Motor neuron (in vitro differentiated cells): ENCODE results near the gene SDC1. TPM values are rescaled to one million over a fixed set of nuclear protein-coding genes. Genes with fewer than 3 reads are reported as not detected.

Source experiments
- ATAC-seq, 8 experiments: fragments of 200-7000 bp; cut with Tn5 transposase; replicated peaks in 6 of 8; 2 replicates each; pipeline ENCODE4 v1.8.0; 2021; ENCODE audit warnings: mild to moderate bottlenecking in 8 of 8, moderate library complexity in 8 of 8
- H3K27ac ChIP-seq, 2 donors: fragments of 250-450 bp; sonication (Bioruptor Pico); 2 replicates each; pipeline ENCODE4 v1.9.0; 2021; ENCODE audit warnings: antibody characterized with exemption in 2 of 2, mild to moderate bottlenecking in 2 of 2, moderate library complexity in 1 of 2
- H3K4me1 ChIP-seq, 2 donors: fragments of 250-450 bp; sonication (Bioruptor Pico); replicated peaks in 1 of 2; 2 replicates each; pipeline ENCODE4 v1.6.1; 2021; ENCODE audit warnings: antibody characterized with exemption in 2 of 2, mild to moderate bottlenecking in 2 of 2, moderate library complexity in 1 of 2
- H3K4me3 ChIP-seq, 5 donors: fragments of 250-450 bp; sonication (Bioruptor Pico); 2 replicates each; pipeline ENCODE4 v1.9.0; 2021; ENCODE audit warnings: antibody characterized with exemption in 5 of 5, mild to moderate bottlenecking in 5 of 5, moderate library complexity in 4 of 5
- WGBS, 10 experiments: fragments of 450-650 bp; shearing (Covaris generic); methylation state at CpG; one replicate each; pipeline ENCODE4 v1.0.0; 2022; 5-methylcytosine and 5-hydroxymethylcytosine counted together
- in situ Hi-C, 9 experiments: fragments of 400-800 bp; cut with MboI; loops; one replicate each; pipeline ENCODE4 v1.15.0; 2021; ENCODE audit warnings: low sequenced_read_pairs in 9 of 9, low pct_unique_long_range_greater_than_20kb in 2 of 9; ENCODE audit not compliant: unreplicated experiment in 9 of 9
- total RNA-seq, 8 experiments: library from RNA; unstranded; fragments of 300-600 nt; gene quantifications; 2 replicates each; pipeline versions ENCODE4 v1.2.3 to v1.2.4, GENCODE V29; 2022

The SDC1 gene
- total RNA-seq, 8 experiments from 2014 or later = 1.7 to 26.2 (median 8.1) TPM

DNA sequence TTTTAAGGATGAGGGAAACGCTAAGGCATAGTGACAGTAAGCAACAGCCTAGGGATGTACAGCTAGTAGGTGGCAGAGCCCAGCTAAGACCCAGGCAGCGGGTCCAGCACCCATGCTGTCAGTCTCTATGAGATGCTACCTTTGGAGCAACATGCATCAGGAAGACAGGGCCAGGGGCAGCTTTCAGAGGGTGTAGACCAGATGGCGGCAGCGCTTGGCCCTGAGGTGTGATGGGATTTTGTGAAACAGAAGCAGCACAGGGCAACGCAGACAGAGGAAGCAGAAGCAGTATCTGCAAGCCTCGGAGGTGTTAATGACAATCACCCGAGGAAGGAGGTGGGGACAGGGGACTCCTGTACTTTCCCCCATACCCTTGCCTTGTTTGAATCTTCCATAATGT, 43.2 kb downstream of the SDC1 start:
- in situ Hi-C loops = no loop called here
- no peak overlapping the region for H3K4me3 ChIP-seq
- 40 to 100% (median 77%) methylated on average over 1 to 5 of the region's 7 CpGs; no CpG with 5 or more reads in 2 of the 10 experiments for WGBS, 10 experiments
- no peak for ATAC-seq
- peaks cover 9 to 23% of the 10 kb centered on the region in 2 donors for H3K4me1 ChIP-seq
- no peak overlapping the region for H3K27ac ChIP-seq

DNA sequence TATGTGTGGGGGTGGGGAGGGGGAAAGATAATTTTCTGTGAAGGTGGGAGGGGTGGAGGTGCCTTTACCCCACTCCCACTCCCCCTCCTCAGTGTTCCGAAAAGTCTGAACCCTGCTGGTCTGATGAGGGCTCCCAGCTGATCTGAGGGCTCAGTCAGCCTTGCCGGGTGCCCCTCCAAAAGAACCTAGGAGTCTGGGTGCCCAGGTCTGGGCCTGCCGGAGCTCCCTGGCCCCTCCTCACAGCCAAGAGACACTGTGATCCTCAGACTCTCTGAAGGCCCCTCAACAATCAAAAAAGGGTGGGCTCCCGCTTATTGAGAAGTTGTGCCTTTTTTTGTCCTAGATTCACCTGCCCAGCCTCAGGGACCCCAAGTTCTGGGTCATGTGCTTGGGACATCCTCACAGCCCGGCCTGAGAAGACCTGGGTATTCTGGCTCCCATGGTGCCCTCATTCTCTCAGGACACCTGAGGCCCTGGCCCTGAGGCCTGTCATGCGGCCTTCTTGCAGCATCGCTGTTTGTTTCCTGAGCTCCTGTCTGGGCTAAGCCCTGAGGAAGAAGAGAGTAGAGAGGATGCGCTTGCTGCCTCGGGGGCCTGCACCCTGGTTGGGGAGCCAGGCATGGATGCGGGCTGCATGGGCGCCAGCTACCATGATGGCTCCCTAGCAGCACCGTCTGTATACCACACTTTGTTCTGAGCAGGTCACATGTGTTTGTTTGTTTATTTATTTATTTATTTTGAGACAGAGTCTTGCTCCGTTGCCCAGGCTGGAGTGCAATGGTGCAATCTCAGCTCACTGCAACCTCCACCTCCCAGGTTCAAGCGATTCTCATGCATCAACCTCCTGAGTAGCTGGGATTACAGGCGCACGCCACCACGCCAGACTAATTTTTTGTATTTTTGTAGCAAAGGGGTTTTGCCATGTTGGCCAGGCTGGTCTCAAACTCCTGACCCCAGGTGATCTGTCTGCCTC, 44.0 kb downstream of the SDC1 start:
- H3K27ac ChIP-seq = no peak overlapping the region
- ATAC-seq = no peak
- peaks cover under 1 to 15% of the 10 kb centered on the region in 2 donors for H3K4me1 ChIP-seq
- in situ Hi-C loops = no loop called here
- WGBS, 10 experiments = 91 to 100% (median 97%) methylated on average over 1 to 6 of the region's 17 CpGs; no CpG with 5 or more reads in 5 of the 10 experiments
- no peak overlapping the region for H3K4me3 ChIP-seq

DNA sequence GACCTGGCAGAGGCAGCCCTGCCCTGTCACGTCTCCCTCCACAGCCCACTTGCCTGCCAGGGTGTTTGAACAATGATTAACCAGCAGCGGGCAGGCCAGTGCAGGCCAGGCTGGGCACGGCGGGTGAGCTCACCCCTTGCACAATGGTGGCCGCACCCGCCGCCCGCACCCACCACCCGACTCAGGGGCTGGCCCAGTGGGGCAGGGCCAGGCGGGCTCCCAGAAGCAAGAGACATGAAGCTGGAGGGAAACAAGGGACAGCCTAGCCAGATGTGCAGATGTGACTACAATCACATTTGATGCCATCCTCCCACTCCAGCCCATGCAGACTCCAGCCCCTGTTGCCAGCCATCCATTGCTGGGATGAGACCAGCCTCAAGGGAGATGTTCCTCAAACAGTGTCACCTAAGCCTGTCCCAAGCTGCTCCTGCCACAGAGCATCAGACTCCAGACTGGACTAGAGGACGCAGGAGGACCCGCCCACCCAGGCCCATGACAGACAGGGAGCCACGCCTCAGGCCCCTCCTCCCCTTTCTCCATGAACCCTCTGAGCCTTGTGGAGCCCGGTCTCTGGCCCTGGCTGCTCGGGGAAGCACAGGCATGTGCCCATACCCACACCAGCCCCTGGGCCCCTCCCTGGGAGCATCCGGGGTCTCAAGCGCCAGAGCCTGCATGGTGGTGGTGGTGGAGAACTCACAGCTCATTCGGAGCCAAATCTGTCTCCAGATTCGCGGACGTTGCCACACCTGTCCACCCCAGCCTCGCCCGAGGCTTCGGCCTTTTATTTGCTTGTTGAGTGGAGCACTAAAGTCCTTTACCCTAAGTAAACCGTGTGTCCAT, 45.0 kb downstream of the SDC1 start:
- H3K4me1 ChIP-seq = peaks cover 0 to 8% of the 10 kb centered on the region in 2 donors
- in situ Hi-C loops = no loop called here
- 33 to 90% (median 70%) methylated on average over 1 to 2 of the region's 25 CpGs; no CpG with 5 or more reads in 7 of the 10 experiments for WGBS, 10 experiments
- H3K4me3 ChIP-seq = no peak overlapping the region
- H3K27ac ChIP-seq = no peak overlapping the region
- peak in 5 of 8 experiments; percentile 55 to 94 (median 78) for ATAC-seq

DNA sequence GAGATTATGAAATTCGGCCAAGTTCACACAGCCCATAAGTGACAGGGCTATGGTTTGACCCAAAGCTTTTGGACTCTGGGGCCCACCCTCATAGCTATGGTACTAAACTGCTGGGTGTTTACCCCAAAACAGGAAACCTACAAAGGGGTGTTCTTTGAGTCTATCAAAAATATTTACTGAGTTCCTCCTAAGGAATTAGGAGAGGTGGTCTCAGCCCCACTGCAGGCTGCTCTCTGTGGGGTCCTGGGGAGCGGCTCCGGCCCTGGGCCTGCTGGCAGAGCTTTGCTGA, 45.5 kb downstream of the SDC1 start:
- in situ Hi-C loops = no loop called here
- no peak for ATAC-seq
- H3K27ac ChIP-seq = no peak overlapping the region
- H3K4me3 ChIP-seq = no peak overlapping the region
- 100% methylated on average over 1 to 2 of the region's 3 CpGs; no CpG with 5 or more reads in 7 of the 10 experiments for WGBS, 10 experiments
- H3K4me1 ChIP-seq = peaks cover 0 to 8% of the 10 kb centered on the region in 2 donors

DNA sequence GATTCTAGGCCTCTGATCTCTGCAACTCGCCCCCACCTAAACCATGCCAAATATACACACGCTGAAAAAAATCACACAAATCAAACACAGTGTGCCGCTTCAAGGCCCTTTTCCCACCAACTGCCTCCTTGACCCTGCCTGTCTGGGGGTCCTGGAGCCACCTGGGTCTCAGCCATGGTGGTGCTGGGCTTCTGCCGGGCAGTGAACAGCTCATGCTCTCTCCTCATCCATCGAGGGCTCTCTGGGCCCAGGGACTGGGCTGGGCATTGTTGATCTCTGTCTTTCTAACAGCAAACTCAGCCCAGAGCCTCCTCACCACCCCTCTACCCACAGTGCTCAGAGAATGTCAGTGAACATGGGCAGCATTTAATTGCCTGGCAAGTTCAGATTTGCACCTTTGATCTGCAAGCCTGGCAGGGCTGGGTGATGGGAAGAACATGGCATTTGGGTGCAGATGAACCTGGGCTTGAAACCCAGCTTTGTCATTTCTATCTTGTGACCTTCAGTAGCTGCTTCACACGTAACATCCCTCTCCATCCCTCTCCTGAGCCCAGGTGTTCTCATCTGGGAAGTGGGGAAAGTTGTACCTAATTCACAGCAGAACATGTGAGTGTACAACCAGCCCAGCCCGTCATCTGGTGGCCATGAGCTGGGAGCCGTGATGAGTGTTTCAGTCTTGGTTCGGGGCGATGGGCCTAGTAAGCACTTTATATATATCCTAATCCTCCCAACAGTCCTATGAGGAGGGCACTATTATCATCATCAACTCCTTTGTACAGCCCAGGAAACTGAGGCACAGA, 46.1 kb downstream of the SDC1 start:
- H3K27ac ChIP-seq = no peak overlapping the region
- H3K4me3 ChIP-seq = no peak overlapping the region
- ATAC-seq = no peak
- WGBS, 10 experiments = 67 to 100% (median 76%) methylated on average over 1 to 5 of the region's 10 CpGs; no CpG with 5 or more reads in 3 of the 10 experiments
- H3K4me1 ChIP-seq = peaks cover 0 to 8% of the 10 kb centered on the region in 2 donors
- in situ Hi-C loops = no loop called here

DNA sequence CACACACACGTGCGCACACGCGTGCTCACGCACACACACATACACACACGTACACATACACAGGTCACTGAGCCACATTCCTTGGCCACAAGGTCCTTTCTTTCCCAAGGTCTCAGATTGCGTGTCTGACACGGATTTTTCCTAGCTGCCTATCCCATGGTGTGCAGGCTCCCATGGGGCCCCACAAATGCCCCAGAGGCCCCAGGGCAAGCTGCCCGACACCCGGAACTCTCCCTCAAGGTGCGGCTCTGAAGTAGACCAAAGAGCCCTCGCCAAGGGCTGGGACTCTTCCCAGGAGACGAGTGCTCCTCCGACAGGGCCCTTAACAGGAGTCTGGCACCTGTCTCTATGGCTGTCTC, 46.7 kb downstream of the SDC1 start:
- Histone ChIP-seq H3K4me3 (no peak overlapping the region), H3K27ac (no peak overlapping the region), H3K4me1 (peaks cover 0 to 8% of the 10 kb centered on the region in 2 donors)
- 76 to 100% (median 92%) methylated on average over 1 to 7 of the region's 14 CpGs; no CpG with 5 or more reads in 3 of the 10 experiments for WGBS, 10 experiments
- no peak for ATAC-seq
- in situ Hi-C loops = no loop called here

DNA sequence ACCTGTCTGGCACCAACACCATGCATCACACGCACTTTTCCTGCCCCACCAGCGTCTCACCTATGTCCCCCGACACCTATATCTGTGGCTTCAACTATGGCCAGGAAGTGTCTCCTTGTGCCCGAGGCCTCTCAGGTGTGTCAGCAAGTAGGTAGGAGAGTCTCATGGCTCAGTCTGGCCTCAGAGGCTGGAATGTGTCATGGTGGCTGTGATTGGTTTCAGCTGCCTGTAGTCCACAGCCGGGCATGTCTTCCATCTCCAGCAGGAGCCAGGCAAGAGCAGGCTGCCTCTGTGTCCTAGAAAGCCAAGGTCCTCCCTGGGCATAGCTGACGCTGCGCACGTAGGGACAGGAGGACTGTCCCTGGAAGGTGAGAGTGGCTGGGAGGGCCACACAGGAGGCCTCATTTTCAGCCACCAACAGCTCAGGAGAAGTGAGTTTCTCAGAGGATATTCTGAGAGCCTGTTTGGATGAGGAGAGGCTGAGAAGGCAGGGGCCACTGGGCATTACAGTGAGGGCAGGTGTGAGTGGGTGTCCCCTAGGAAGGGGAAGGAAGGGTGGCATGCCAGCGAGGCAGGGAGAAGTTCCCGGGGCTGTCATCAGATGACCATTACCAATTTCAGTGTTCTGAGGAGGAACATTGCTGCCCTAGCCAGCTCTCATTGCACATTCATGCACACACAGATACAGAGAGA, 47.2 kb downstream of the SDC1 start:
- no peak overlapping the region for H3K4me3 ChIP-seq
- in situ Hi-C loops = no loop called here
- H3K4me1 ChIP-seq = peaks cover 4 to 8% of the 10 kb centered on the region in 2 donors
- ATAC-seq = no peak
- WGBS, 10 experiments = 33 to 92% (median 82%) methylated on average over 1 to 4 of the region's 10 CpGs; no CpG with 5 or more reads in 4 of the 10 experiments
- no peak overlapping the region for H3K27ac ChIP-seq

DNA sequence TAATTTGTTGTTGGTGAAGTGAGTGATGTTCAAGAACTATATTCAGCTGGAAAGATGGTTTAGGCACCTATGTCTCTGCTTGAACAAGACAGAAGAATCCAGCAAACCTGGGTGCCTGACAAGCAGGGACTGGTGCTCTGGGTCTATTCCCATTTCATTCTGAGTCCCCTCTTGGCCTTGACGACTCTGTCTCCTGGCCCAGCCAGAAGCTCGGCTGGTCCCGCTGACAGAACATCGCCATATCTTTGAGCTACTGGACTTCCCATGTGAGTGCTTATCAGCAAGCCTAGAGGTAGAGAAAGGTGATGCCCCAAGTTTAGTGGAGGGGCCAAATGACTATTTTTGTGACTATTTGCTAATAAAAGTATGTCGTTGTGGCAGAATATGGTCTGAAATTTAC, 48.2 kb downstream of the SDC1 start:
- in situ Hi-C loops = no loop called here
- WGBS, 10 experiments = 17 to 100% (median 83%) methylated on average over 1 to 5 of the region's 5 CpGs; no CpG with 5 or more reads in 2 of the 10 experiments
- H3K27ac ChIP-seq = no peak overlapping the region
- peaks cover 10 to 13% of the 10 kb centered on the region in 2 donors for H3K4me1 ChIP-seq
- H3K4me3 ChIP-seq = no peak overlapping the region
- no peak for ATAC-seq

DNA sequence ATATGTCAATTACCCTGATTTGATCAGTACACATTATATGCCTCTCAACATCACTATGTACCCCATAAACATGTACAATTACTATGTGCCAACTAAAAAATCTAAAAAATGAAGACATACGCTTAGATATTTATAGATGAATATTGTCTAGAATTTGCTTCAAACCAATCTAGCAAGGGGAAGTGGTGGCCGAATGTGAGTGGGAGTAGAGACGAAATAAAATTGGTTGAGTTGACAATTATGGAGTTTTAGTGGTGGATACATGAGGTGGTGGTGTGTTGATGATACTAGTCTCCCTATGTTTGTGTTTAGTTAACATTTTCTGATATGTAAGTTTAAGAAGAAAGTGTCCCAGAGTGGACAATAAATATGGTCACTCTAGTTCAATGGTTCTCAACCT, 49.0 kb downstream of the SDC1 start:
- no peak for ATAC-seq
- Histone ChIP-seq H3K4me1 (peaks cover 16 to 17% of the 10 kb centered on the region in 2 donors), H3K27ac (no peak overlapping the region), H3K4me3 (no peak overlapping the region)
- in situ Hi-C loops = no loop called here
- WGBS, 10 experiments = 57 to 100% (median 93%) methylated on average over 1 to 3 of the region's 3 CpGs; no CpG with 5 or more reads in 2 of the 10 experiments

DNA sequence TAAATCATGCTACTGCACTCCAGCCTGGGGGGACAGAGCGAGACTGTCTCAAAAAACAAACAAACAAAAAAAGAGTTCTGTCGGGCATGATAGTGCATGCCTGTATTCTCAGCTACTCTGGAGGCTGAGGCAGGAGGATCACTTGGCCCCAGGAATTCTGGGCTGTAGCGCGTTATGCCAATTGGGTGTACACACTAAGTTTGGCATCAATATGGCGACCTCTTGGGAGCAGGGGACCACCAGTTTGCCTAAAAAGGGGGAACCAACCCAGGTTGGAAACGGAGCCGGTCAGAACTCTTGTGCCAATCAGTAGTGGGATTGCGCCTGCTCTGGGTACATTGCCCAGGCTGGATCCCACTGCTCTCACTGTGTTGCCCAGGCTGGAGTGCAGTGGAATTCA, 49.7 kb downstream of the SDC1 start:
- Histone ChIP-seq H3K27ac (no peak overlapping the region), H3K4me1 (peaks cover 23% of the 10 kb centered on the region in 2 donors), H3K4me3 (no peak overlapping the region)
- ATAC-seq = no peak
- in situ Hi-C loops = no loop called here
- WGBS, 10 experiments = 71 to 92% (median 85%) methylated on average over 2 to 8 of the region's 8 CpGs; no CpG with 5 or more reads in 5 of the 10 experiments

DNA sequence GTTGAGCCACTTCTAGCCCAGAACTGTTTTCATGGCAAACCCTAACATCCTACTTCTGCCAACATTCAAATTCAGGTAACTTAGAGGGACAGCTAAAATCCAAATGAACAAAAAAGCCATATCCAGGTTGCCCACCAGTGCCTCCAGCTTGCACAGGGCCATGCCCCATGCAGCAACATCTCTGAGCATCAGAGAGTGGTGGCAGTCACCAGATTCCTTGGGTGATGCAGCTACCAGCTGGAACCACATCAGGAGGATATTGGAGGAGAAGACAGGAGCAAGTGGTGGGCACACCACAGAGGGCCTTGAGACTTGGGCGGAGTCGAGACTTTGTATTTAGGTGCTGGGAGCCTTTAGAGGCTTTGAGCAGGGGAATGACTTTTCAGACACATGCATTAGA, 50.5 kb downstream of the SDC1 start:
- no peak overlapping the region for H3K27ac ChIP-seq
- no peak for ATAC-seq
- peaks cover 25 to 31% of the 10 kb centered on the region in 2 donors for H3K4me1 ChIP-seq
- 100% methylated on average over 2 of the region's 2 CpGs; no CpG with 5 or more reads in 7 of the 10 experiments for WGBS, 10 experiments
- H3K4me3 ChIP-seq = no peak overlapping the region
- in situ Hi-C loops = no loop called here
